Endothelial cell of umbilical vein (primary cell): ENCODE results near the gene DNASE1. TPM values are rescaled to one million over a fixed set of nuclear protein-coding genes. Genes with fewer than 3 reads are reported as not detected.

Source experiments
- BruUV-seq: library from RNA; stranded (reverse); fragments of 400-500 nt; replicated peaks from 2 replicates; lab custom pipeline; 2021; lab: Mats Ljungman, UMichigan
- CTCF ChIA-PET: fragments of 300-600, 350-600 bp; sonication (Branson Sonifier 250); formaldehyde crosslinking; loops from one replicate; lab custom pipeline; 2021; ENCODE audit warnings: antibody characterized with exemption, inconsistent platforms; lab: Charles Lee
- POLR2A ChIA-PET: fragments of 300-600, 350-600 bp; sonication (Branson Sonifier 250); formaldehyde crosslinking; loops from one replicate; lab custom pipeline; 2021; ENCODE audit warnings: antibody characterized with exemption, inconsistent platforms; lab: Charles Lee
- DNase-seq: peaks from one replicate; pipeline ENCODE4 v3.0.0-alpha.2; 2011; ENCODE audit warnings: low read depth, low spot score
- FAIRE-seq: peaks from 2 replicates; lab custom pipeline; 2011; peaks lifted over from hg19 to GRCh38; lab: Jason Lieb, UNC
- H2AFZ ChIP-seq: 2 replicates; pipeline ENCODE4 v1.6.0; 2012; ENCODE audit warnings: low read depth, low read length, control low read depth, inconsistent platforms
- H3K27ac ChIP-seq: 2 replicates; pipeline ENCODE4 v1.5.1; 2011; ENCODE audit warnings: low read depth, mild to moderate bottlenecking, control low read depth, low read length, moderate library complexity; ENCODE audit not compliant: insufficient read depth
- H3K27me3 ChIP-seq, 2 experiments: 2 replicates each; pipeline versions ENCODE4 v1.6.0 to v1.6.1; 2011; ENCODE audit warnings: low read length in 2 of 2, mixed read lengths in 1 of 2; ENCODE audit not compliant: control insufficient read depth in 2 of 2, insufficient read depth in 2 of 2
- H3K36me3 ChIP-seq, 2 experiments: 2 replicates in 1 of 2; 3 replicates in 1 of 2; pipeline ENCODE4 v1.5.1; 2011; ENCODE audit warnings: low read length in 2 of 2, mild to moderate bottlenecking in 1 of 2, moderate library complexity in 1 of 2; ENCODE audit not compliant: control insufficient read depth in 2 of 2, insufficient read depth in 2 of 2; ENCODE audit errors: extremely low read depth in 1 of 2
- H3K4me1 ChIP-seq: 3 replicates; pipeline ENCODE4 v1.5.1; 2011; ENCODE audit warnings: mild to moderate bottlenecking, low read length; ENCODE audit not compliant: control insufficient read depth, insufficient read depth; ENCODE audit errors: extremely low read depth
- H3K4me2 ChIP-seq: 2 replicates; pipeline ENCODE4 v1.6.1; 2011; ENCODE audit warnings: low read length, control low read depth, mixed read lengths; ENCODE audit not compliant: insufficient read depth
- H3K4me3 ChIP-seq, 3 experiments: fragments of 200-600 bp in 1 of 3; sonication (generic), shearing (Covaris generic) in 1 of 3; replicated peaks in 1 of 3; 2 replicates each; pipeline ENCODE4 v1.5.1; 2011 to 2016; ENCODE audit warnings: control low read depth in 3 of 3, low read length in 3 of 3, mild to moderate bottlenecking in 2 of 3, inconsistent platforms in 1 of 3, low read depth in 1 of 3, moderate library complexity in 1 of 3; ENCODE audit not compliant: insufficient read depth in 1 of 3
- H3K79me2 ChIP-seq: 2 replicates; pipeline ENCODE4 v1.6.0; 2012; ENCODE audit warnings: low read length, inconsistent platforms; ENCODE audit not compliant: control insufficient read depth, insufficient read depth
- H3K9ac ChIP-seq: replicated peaks from 2 replicates; pipeline ENCODE3; 2011; ENCODE audit warnings: low read length, control low read depth; ENCODE audit not compliant: insufficient read depth; ENCODE audit errors: extremely low read depth
- H3K9me1 ChIP-seq: replicated peaks from 3 replicates; pipeline ENCODE4 v1.6.0; 2011; ENCODE audit warnings: mild to moderate bottlenecking, low read length; ENCODE audit not compliant: control insufficient read depth, insufficient read depth; ENCODE audit errors: extremely low read depth
- H3K9me3 ChIP-seq: replicated peaks from 2 replicates; pipeline ENCODE4 v1.5.1; 2012; ENCODE audit warnings: low read length, inconsistent platforms; ENCODE audit not compliant: control insufficient read depth, insufficient read depth
- H4K20me1 ChIP-seq: replicated peaks from 2 replicates; pipeline ENCODE3; 2011; ENCODE audit warnings: mild to moderate bottlenecking, low read length; ENCODE audit not compliant: control insufficient read depth, insufficient read depth; ENCODE audit errors: extremely low read depth
- CTCF ChIP-seq, 2 donors: IDR thresholded peaks; 1 replicate in 1 of 2; 2 replicates in 1 of 2; pipeline ENCODE4 v1.5.1; 2011; ENCODE audit warnings: low read length in 2 of 2, mild to moderate bottlenecking in 2 of 2, moderate library complexity in 2 of 2, control low read depth in 1 of 2, inconsistent platforms in 1 of 2, low read depth in 1 of 2; ENCODE audit not compliant: insufficient read depth in 1 of 2; ENCODE audit errors: extremely low read depth in 1 of 2
- EZH2 ChIP-seq: IDR thresholded peaks from 2 replicates; pipeline ENCODE4 v1.6.1; 2012; ENCODE audit warnings: borderline replicate concordance, low read depth, mild to moderate bottlenecking, moderate library complexity, low read length, inconsistent platforms; ENCODE audit not compliant: severe bottlenecking
- FOS ChIP-seq: IDR thresholded peaks from 2 replicates; pipeline ENCODE4 v1.6.1; 2011; ENCODE audit warnings: mild to moderate bottlenecking, low read length, moderate library complexity, borderline replicate concordance; ENCODE audit not compliant: insufficient read depth
- GATA2 ChIP-seq: IDR thresholded peaks from 2 replicates; pipeline ENCODE4 v1.7.0; 2011; ENCODE audit warnings: low read depth, mild to moderate bottlenecking, moderate library complexity, mixed read lengths, low read length; ENCODE audit not compliant: insufficient read length, insufficient read depth
- JUN ChIP-seq: IDR thresholded peaks from 2 replicates; pipeline ENCODE4 v1.6.1; 2011; ENCODE audit warnings: borderline replicate concordance, low read depth; ENCODE audit not compliant: insufficient read length, insufficient read depth
- MAX ChIP-seq: IDR thresholded peaks from 2 replicates; pipeline ENCODE4 v1.6.1; 2011; ENCODE audit not compliant: insufficient read depth, insufficient read length
- MYC ChIP-seq: IDR thresholded peaks from one replicate; pipeline ENCODE4 v1.6.1; 2011; ENCODE audit warnings: mild to moderate bottlenecking, low read depth, low read length
- POLR2A ChIP-seq: IDR thresholded peaks from 2 replicates; pipeline ENCODE4 v1.6.1; 2012; ENCODE audit warnings: low read depth, mild to moderate bottlenecking, control low read depth, low read length
- POLR2AphosphoS5 ChIP-seq: IDR thresholded peaks from 2 replicates; pipeline ENCODE4 v1.6.1; 2012; ENCODE audit warnings: low read depth, mild to moderate bottlenecking, control low read depth, low read length, moderate library complexity; ENCODE audit not compliant: insufficient read depth
- dilution Hi-C: fragments of 300-500 bp; cut with MboI; formaldehyde crosslinking; loops from one replicate; pipeline ENCODE4 v1.15.0; 2019; ENCODE audit warnings: low sequenced_read_pairs; ENCODE audit not compliant: extremely low pct_ligation_motif_present
- intact Hi-C: fragments of 100-400 bp; cut with micrococcal nuclease; formaldehyde crosslinking; loops from one replicate; pipeline ENCODE4 v1.10.0; 2022
- polyA plus RNA-seq, 4 experiments: library from polyadenylated mRNA; depleted of rRNA in 3 of 4; stranded (reverse) in 3 of 4; unstranded in 1 of 4; fragments of >200 nt; gene quantifications; 2 replicates each; pipeline versions ENCODE4 v1.2.1 to v1.2.3, GENCODE V29; 2011 to 2012; ENCODE audit warnings: missing spikeins in 1 of 4
- total RNA-seq: library from RNA; stranded (reverse); gene quantifications from 2 replicates; pipeline ENCODE4 v1.2.3, GENCODE V29; 2021

Gene DNASE1
- total and polyA plus RNA-seq, 2 donors (not counting 3 experiments of a cell fraction or from before 2014, with no cell fraction given) = 11.1 to 13.5 TPM

GRCh38 chr16:3618769-3619141, 35.7 kb upstream of the DNASE1 start:
- Histone ChIP-seq H3K4me3 (no peak overlapping the region), H3K27ac (no peak overlapping the region), H3K36me3 (no peaks in the 10 kb centered on the region), H3K9me1 (peaks cover 3% of the 10 kb centered on the region), H3K4me1 (no peaks in the 10 kb centered on the region), H3K79me2 (peaks cover 10% of the 10 kb centered on the region), H3K9me3 (no peaks in the 10 kb centered on the region), H3K27me3 (no peaks in the 10 kb centered on the region), H3K4me2 (no peak overlapping the region), H3K9ac (no peak overlapping the region), H2AFZ (no peak overlapping the region), H4K20me1 (no peaks in the 10 kb centered on the region)
- intact Hi-C loops (no loop called here), dilution Hi-C loops (no loop called here)
- POLR2A ChIA-PET = no interaction called here
- no peak for TF ChIP-seq POLR2A
- TF ChIP-seq POLR2AphosphoS5 = no peak
- TF ChIP-seq MAX = no peak
- TF ChIP-seq EZH2 = no peak
- no peak for TF ChIP-seq GATA2
- no peak for TF ChIP-seq JUN
- no peak for TF ChIP-seq MYC
- TF ChIP-seq CTCF (IDR thresholded peaks at IDR 0.05; ENCODE audit: extremely low read depth in 1 of 2, insufficient read depth in 1 of 2, low read depth in 1 of 2, low read length in 2 of 2) = no peak
- TF ChIP-seq FOS = no peak
- DNase-seq (no peak), FAIRE-seq (no peak)
- CTCF ChIA-PET = no interaction called here
- no TSS peak for BruUV-seq
